KOPT-K1 (cell line): Measurements from ENCODE around the gene ARHGAP25.

ENCODE experiments used
- H3K27ac ChIP-seq: fragments of 200-600 bp; sonication (generic); 2 replicates; pipeline ENCODE4 v1.5.1; 2016; ENCODE audit warnings: antibody characterized with exemption, mild to moderate bottlenecking, low read depth, low read length; ENCODE audit not compliant: poor library complexity, severe bottlenecking
- H3K36me3 ChIP-seq: fragments of 200-600 bp; sonication (generic); 2 replicates; pipeline ENCODE4 v1.5.1; 2017; ENCODE audit warnings: antibody characterized with exemption, mild to moderate bottlenecking, low read length, moderate library complexity; ENCODE audit not compliant: insufficient read depth
- H3K9me3 ChIP-seq: fragments of 200-600 bp; sonication (generic); 2 replicates; pipeline ENCODE4 v1.5.1; 2017; ENCODE audit warnings: antibody characterized with exemption, low read length, mild to moderate bottlenecking; ENCODE audit not compliant: insufficient read depth, poor library complexity, severe bottlenecking

ARHGAP25 gene

GRCh38 chr2:68847751-68848150 lies 113.1 kb downstream of the ARHGAP25 start:
- H3K27ac ChIP-seq: no peak overlapping the region
- no peaks in the 10 kb centered on the region for H3K36me3 ChIP-seq
- H3K9me3 ChIP-seq: no peaks in the 10 kb centered on the region

- no peaks in the 10 kb centered on the region for H3K36me3 ChIP-seq
- no peak overlapping the region for H3K27ac ChIP-seq
- H3K9me3 ChIP-seq: no peaks in the 10 kb centered on the region
Measured at GRCh38 chr2:68849579-68850030, 115.0 kb downstream of the ARHGAP25 start.

- no peak overlapping the region for H3K27ac ChIP-seq
- no peaks in the 10 kb centered on the region for H3K36me3 ChIP-seq
- H3K9me3 ChIP-seq: no peaks in the 10 kb centered on the region
Measured at GRCh38 chr2:68850524-68850923, 115.9 kb downstream of the ARHGAP25 start.

- H3K36me3 ChIP-seq: no peaks in the 10 kb centered on the region
- no peaks in the 10 kb centered on the region for H3K9me3 ChIP-seq
- no peak overlapping the region for H3K27ac ChIP-seq
Measured at GRCh38 chr2:68853035-68853434, 118.4 kb downstream of the ARHGAP25 start.

DNA sequence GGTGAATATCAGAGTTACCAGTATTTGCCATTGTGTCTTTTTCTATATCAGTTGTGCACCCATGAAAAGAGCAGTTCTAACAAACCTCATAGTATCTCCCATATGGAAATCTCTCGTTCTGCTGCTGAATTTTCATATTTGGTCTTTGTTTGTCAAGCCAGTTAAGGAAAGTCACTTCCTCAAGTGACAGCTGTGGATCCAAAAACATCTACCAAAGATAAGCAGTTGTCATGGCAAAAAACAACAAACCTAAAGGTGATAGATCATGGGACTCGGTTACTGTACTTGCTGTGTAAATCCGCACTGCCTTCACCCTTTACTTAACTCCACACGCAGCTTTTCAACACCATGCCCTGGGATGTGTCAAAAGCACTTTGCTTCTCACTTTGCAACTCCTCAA lies 119.3 kb downstream of the ARHGAP25 start:
- no peak overlapping the region for H3K27ac ChIP-seq
- H3K36me3 ChIP-seq: no peaks in the 10 kb centered on the region
- no peaks in the 10 kb centered on the region for H3K9me3 ChIP-seq

GRCh38 chr2:68854476-68854875 lies 119.9 kb downstream of the ARHGAP25 start:
- Histone ChIP-seq H3K9me3 (no peaks in the 10 kb centered on the region), H3K27ac (no peak overlapping the region), H3K36me3 (no peaks in the 10 kb centered on the region)

DNA sequence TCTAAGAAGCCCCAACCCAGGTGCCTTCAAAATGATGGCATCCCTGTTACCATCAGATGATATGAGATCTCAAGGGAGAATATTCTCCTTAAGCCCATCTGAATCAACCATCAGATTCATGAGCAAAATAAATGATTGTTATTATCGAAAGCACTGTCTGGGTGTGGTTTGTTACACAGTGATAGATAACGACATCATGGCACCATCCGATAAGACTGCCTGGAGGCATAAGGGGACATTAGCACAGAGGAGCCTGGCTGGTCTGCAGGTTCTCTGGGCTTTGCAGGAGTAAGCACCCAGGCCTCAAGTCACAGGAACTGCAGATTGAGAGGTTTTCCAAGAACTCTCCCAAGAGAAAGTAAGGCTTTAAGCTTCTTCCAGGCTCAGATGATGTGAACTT lies 120.9 kb downstream of the ARHGAP25 start:
- peak overlapping the region; percentile 67 for H3K27ac ChIP-seq
- H3K9me3 ChIP-seq: no peaks in the 10 kb centered on the region
- H3K36me3 ChIP-seq: no peaks in the 10 kb centered on the region

DNA sequence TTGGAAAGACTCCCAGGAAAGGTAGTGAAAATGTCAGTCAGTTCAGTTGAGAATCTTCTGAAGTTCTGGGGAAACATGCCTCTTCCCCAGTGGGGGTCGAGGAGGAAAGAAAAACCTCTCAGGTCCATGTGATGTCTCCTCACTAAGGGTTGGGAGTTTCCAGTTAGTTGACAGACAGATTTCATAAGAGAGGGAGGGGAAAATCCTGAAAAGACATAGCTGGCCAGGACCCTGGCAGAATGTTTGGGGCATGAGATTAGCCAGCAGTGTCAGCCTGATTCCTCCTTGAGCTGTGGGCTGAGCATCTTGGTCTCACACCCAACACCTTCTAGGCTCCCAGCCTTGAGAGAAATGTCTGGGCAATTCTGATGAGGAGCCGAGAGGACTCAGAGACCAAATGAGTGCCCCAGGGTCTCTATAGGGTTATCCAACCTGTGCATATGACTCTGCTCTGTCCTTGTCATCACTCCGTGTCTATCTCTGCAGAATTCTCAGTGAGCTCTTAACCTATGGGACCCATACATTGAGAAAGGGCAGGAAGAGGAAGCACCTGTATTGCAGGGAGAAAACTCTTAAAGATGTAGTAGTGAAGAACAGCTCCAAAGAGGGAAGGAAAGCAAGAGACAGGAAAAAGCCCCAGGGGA lies 122.7 kb downstream of the ARHGAP25 start:
- Histone ChIP-seq H3K9me3 (no peaks in the 10 kb centered on the region), H3K36me3 (no peaks in the 10 kb centered on the region), H3K27ac (peak overlapping the region; percentile 23)

- Histone ChIP-seq H3K9me3 (no peaks in the 10 kb centered on the region), H3K36me3 (no peaks in the 10 kb centered on the region), H3K27ac (peak overlapping the region; percentile 23)
Measured at GRCh38 chr2:68857855-68858456, 123.3 kb downstream of the ARHGAP25 start.

DNA sequence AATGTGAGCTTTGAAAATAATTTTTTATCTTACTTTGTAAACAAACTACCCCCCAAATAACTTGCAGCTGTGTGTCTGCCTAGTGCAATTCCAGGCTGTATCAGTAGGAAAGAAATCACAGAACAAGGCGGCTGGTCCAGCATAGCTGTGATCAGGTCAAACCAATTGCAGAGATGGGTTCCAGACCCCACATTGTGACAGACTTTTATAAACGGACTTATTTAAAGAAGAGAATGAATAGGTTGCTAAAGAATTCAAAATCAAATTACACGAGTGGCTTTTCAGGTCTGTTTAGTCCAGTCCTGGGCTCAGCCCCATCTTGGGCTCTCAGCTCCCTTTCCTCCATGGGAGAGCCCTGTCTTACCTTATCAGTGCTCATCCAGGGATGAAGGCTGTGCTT lies 125.5 kb downstream of the ARHGAP25 start:
- no peaks in the 10 kb centered on the region for H3K9me3 ChIP-seq
- H3K36me3 ChIP-seq: no peaks in the 10 kb centered on the region
- H3K27ac ChIP-seq: no peak overlapping the region

GRCh38 chr2:68861330-68861729 lies 126.7 kb downstream of the ARHGAP25 start:
- Histone ChIP-seq H3K36me3 (no peaks in the 10 kb centered on the region), H3K27ac (no peak overlapping the region), H3K9me3 (no peaks in the 10 kb centered on the region)

- Histone ChIP-seq H3K9me3 (no peaks in the 10 kb centered on the region), H3K27ac (no peak overlapping the region), H3K36me3 (no peaks in the 10 kb centered on the region)
Measured at GRCh38 chr2:68862889-68863288, 128.3 kb downstream of the ARHGAP25 start.

DNA sequence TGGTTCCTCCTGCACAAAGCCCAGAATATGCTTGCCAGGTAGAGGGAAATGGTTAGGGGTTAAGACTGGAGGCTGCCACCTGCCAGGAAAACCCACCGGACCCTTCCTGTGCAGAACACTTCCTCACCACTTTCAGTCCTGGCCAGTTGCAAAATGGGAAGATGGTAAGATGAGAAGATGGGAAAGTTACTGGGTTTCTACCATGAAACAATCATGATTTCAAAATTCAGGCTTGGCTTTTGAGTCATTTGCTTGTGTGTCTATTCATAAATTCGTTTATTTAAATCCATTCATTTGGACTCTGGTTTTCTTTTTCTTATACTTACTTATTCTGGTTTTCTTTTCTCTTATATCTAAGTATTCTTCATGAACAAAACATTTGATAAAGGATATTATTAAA lies 129.4 kb downstream of the ARHGAP25 start:
- H3K36me3 ChIP-seq: no peaks in the 10 kb centered on the region
- no peaks in the 10 kb centered on the region for H3K9me3 ChIP-seq
- no peak overlapping the region for H3K27ac ChIP-seq

GRCh38 chr2:68865108-68865507 lies 130.5 kb downstream of the ARHGAP25 start:
- Histone ChIP-seq H3K9me3 (no peaks in the 10 kb centered on the region), H3K36me3 (no peaks in the 10 kb centered on the region), H3K27ac (no peak overlapping the region)

- Histone ChIP-seq H3K9me3 (no peaks in the 10 kb centered on the region), H3K27ac (no peak overlapping the region), H3K36me3 (no peaks in the 10 kb centered on the region)
Measured at GRCh38 chr2:68870215-68870614, 135.6 kb downstream of the ARHGAP25 start.

GRCh38 chr2:68871159-68871764 lies 136.7 kb downstream of the ARHGAP25 start, which contains the start of gene BMP10:
Gene BMP10 (minus strand): TSS chr2:68871397. CDS start chr2:68871358, 39 bp downstream.
- H3K9me3 ChIP-seq: no peaks in the 10 kb centered on the region
- no peaks in the 10 kb centered on the region for H3K36me3 ChIP-seq
- H3K27ac ChIP-seq: no peak within 1 kb of the TSS
